Activated naive CD8-positive, alpha-beta T cell treated with anti-CD3 and anti-CD28 coated beads, Interleukin-2, amount 50 U/mL, for 24 hours (primary cell): ENCODE measurements around the gene MAPRE3.

ENCODE experiments used
- ATAC-seq: fragments of 150-1000 bp; cut with Tn5 transposase; one replicate; pipeline ENCODE4 v1.10.0; 2021
- DNase-seq: peaks from one replicate; pipeline ENCODE4 v3.0.0; 2021
- H3K27ac Mint-ChIP-seq: one replicate; pipeline ENCODE4 v1.8.0; 2021; ENCODE audit warnings: mild to moderate bottlenecking, mixed read lengths
- H3K27me3 Mint-ChIP-seq: one replicate; pipeline ENCODE4 v1.8.0; 2021; ENCODE audit warnings: mixed read lengths
- H3K36me3 Mint-ChIP-seq: one replicate; pipeline ENCODE4 v1.8.0; 2021; ENCODE audit warnings: low read depth, mixed read lengths
- H3K4me1 Mint-ChIP-seq: one replicate; pipeline ENCODE4 v1.8.0; 2021; ENCODE audit warnings: mixed read lengths
- H3K4me3 Mint-ChIP-seq: one replicate; pipeline ENCODE4 v1.8.0; 2021; ENCODE audit warnings: mild to moderate bottlenecking, moderate library complexity, mixed read lengths
- H3K9me3 Mint-ChIP-seq: one replicate; pipeline ENCODE4 v1.8.0; 2021; ENCODE audit warnings: mixed read lengths

MAPRE3 gene

DNA sequence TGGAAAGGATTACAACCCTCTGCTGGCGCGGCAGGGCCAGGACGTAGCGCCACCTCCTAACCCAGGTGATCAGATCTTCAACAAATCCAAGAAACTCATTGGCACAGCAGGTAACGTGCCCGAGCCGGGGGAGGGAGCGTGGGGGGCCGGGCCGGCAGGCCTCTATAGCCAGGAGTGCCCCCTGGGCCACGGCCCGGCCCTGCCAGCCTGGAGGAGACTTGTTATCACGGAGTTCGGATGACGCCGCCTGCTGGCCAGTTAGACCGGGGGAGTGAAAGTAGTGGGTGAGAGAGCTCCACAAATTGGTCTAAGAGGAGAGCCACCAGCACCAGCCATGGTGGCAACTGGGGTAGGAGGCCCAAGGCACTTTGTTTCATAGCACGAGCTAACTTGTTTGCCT, 53.8 kb downstream of the MAPRE3 start:
- Mint-ChIP-seq H3K27ac (no peak overlapping the region), H3K4me3 (no peak overlapping the region), H3K9me3 (no peaks in the 10 kb centered on the region), H3K4me1 (no peaks in the 10 kb centered on the region), H3K36me3 (peaks cover 2% of the 10 kb centered on the region), H3K27me3 (no peaks in the 10 kb centered on the region)
- ATAC-seq = no peak
- no peak for DNase-seq

DNA sequence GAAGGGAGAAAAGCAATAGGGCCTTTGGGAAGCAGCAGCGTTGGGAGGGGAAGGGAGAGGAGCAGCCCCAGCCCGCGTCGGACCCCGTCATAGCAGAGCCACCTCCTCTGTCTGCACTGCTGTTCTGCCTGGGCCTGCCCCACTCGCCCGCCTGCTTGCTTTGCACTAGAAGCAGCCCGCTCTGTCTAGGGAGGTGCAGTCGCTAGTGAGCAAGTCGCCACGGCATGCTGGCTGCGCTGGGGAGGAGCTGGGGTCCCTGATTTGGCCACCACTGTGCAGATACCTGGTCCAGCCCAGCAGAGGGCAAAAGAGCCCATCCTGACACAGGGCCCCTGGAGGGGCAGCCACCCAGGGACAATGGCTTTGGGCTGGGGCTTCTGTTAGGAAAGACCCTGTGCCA, 54.4 kb downstream of the MAPRE3 start:
- Mint-ChIP-seq H3K4me1 (no peaks in the 10 kb centered on the region), H3K9me3 (no peaks in the 10 kb centered on the region), H3K27me3 (no peaks in the 10 kb centered on the region), H3K27ac (no peak overlapping the region), H3K4me3 (no peak overlapping the region), H3K36me3 (peaks cover 2% of the 10 kb centered on the region)
- DNase-seq = no peak
- no peak for ATAC-seq

DNA sequence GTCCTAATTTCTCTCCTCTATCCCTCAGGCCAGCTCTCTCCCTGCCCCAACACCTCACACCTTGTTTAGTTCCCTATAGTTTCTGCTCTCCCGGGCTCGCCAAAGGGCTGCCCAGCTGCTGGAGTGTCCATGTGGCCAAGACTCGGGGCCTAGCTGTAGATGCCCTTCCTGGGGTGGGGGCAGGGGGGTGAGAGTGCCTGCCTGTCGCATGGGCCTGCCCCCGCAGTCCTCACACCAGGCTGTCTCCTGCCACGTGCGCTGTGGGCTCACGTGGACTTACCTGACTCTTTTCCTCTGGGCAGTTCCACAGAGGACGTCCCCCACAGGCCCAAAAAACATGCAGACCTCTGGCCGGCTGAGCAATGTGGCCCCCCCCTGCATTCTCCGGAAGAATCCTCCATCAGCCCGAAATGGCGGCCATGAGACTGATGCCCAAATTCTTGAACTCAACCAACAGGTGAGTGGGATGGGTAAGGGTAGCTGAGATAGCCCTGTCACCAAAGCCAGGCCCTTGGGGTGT, 54.9 kb downstream of the MAPRE3 start:
- DNase-seq = no peak
- no peak for ATAC-seq
- Mint-ChIP-seq H3K4me1 (peaks cover 1% of the 10 kb centered on the region), H3K27ac (no peak overlapping the region), H3K36me3 (peaks cover 4% of the 10 kb centered on the region), H3K27me3 (no peaks in the 10 kb centered on the region), H3K9me3 (no peaks in the 10 kb centered on the region), H3K4me3 (no peak overlapping the region)

DNA sequence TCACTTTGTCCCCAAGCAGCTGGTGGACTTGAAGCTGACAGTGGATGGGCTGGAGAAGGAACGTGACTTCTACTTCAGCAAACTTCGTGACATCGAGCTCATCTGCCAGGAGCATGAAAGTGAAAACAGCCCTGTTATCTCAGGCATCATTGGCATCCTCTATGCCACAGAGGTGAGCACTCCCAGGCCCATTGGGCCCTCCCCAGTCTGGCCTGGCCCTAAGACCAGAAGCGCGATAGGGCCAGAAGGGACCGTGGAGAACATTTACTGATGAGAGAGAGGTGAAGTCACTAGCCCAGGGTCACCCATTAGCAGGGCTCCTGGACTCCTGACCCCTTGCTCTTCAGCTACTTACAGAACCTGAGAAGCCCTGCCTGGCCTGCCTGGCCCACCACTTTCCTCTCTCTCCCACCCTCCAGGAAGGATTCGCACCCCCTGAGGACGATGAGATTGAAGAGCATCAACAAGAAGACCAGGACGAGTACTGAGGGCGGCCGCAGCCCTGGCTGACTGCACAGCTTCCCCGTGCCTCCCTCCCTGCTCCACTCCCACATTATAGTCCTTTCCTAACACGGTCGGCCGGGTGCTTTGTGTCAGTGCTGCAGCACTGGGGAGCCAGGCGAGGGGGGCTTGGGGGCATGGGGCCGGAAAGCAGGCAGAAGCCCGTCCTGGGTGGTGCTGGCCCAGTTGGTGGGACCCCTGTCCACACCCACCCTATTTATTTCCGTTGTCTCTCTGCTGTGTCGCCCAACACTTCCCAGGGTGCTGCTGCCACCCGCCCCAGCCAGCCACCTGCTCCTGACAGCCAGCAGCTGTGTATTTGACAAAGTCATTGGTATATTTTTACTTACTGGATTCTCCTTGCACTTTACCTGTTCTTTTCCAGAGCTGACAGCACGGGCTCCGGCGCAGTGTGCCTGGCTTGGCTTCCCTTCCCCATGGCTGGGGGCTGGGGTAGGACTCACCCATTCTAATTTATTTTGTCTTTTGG, 55.7 kb downstream of the MAPRE3 start:
- H3K36me3 Mint-ChIP-seq = peaks cover 8% of the 10 kb centered on the region
- DNase-seq (no peak), ATAC-seq (no peak)
- peaks cover 3% of the 10 kb centered on the region for H3K4me1 Mint-ChIP-seq
- H3K9me3 Mint-ChIP-seq = no peaks in the 10 kb centered on the region
- H3K27ac Mint-ChIP-seq = no peak overlapping the region
- no peaks in the 10 kb centered on the region for H3K27me3 Mint-ChIP-seq
- H3K4me3 Mint-ChIP-seq = no peak overlapping the region

DNA sequence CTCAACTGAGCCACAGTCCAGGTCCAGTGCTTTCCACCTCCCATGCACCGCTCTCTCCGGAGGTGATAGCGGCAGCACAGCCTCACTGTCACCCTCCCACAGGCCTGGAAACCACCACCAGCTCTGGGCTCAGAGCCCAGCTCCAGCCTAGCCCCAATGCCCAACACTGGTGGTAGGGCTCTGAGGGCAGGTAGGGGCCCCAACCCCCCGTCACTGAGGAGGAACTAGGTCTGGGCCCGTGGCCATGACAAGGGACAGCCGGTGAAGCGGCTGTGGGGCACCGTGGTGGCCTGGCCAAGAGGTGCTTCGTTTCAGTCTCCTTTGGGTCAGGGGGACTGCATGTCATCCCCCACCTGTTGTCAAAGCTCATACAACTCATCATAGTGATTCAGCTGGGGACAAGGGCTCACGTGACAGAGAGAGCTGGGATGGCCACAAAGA, 56.8 kb downstream of the MAPRE3 start:
- DNase-seq (no peak), ATAC-seq (no peak)
- Mint-ChIP-seq H3K27ac (no peak overlapping the region), H3K4me1 (peaks cover 9% of the 10 kb centered on the region), H3K9me3 (no peaks in the 10 kb centered on the region), H3K4me3 (no peak overlapping the region), H3K27me3 (no peaks in the 10 kb centered on the region), H3K36me3 (peaks cover 12% of the 10 kb centered on the region)

DNA sequence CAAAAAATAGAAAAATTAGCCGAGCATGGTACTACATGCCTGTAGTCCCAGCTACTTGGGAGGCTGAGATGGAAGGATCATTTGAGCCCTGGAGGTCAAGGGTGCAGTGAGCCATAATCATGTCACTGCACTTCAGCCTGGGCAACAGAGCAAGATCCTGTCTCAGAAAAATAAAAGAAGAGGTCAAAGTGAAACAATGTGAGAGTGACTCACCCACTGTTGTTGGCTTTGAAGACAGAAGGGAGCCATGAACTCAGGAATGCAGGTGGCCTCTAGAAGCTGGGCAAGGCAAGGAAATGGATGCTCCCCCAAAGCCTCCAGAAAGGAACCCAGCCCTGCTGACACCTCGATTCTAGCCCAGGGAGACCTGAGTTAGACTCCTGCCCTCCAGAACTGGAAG, 58.6 kb downstream of the MAPRE3 start:
- Mint-ChIP-seq H3K4me3 (no peak overlapping the region), H3K27me3 (no peaks in the 10 kb centered on the region), H3K9me3 (no peaks in the 10 kb centered on the region), H3K4me1 (peaks cover 19% of the 10 kb centered on the region), H3K36me3 (peaks cover 12% of the 10 kb centered on the region), H3K27ac (no peak overlapping the region)
- ATAC-seq (no peak), DNase-seq (no peak)

DNA sequence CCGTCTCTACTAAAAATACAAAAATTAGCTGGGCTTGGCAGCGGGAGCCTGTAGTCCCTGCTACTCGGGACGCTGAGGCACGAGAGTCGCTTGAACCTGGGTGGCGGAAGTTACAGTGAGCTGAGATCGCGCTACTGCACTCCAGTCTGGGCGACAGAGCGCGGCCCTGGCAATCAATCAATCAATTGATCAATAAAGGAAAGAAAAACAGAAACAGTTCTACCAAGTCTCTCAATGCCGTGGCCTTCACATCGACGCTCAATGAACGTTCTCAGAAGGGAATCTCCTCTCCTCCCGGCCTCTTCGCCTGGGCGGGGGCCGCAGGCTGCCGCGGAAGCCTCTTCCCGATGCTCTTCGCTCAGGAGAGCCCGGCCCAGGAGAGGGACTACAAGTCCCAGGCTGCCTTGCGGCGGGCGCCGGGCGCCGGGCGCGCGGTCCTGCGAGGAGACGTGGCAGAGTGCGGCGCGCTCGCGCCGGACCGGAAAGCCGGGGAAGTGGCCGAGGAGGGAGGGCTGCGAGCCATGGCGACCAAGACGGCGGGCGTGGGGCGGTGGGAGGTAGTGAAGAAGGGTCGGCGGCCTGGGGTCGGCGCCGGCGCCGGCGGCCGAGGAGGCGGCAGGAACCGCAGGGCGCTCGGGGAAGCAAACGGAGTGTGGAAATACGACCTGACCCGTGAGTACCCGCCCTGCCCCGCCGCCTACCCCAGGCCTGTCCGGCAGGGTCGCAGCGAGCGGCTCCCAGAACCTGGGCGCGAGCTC, 62.2 kb downstream of the MAPRE3 start, which contains the start of gene TMEM214:
TSS of gene TMEM214 (plus strand) at position 471 of the 758 bp plus-strand sequence. CDS start at position 522, 51 bp downstream.
- H3K4me1 Mint-ChIP-seq = peaks cover 28% of the 10 kb centered on the region
- no peaks in the 10 kb centered on the region for H3K27me3 Mint-ChIP-seq
- peak within 1 kb of the TSS; percentile 95 for H3K4me3 Mint-ChIP-seq
- peak within 1 kb of the TSS; percentile 91 for H3K27ac Mint-ChIP-seq
- ATAC-seq (peak; percentile 99), DNase-seq (peak; percentile 86)
- peaks cover 35% of the 10 kb centered on the region for H3K36me3 Mint-ChIP-seq
- no peaks in the 10 kb centered on the region for H3K9me3 Mint-ChIP-seq

DNA sequence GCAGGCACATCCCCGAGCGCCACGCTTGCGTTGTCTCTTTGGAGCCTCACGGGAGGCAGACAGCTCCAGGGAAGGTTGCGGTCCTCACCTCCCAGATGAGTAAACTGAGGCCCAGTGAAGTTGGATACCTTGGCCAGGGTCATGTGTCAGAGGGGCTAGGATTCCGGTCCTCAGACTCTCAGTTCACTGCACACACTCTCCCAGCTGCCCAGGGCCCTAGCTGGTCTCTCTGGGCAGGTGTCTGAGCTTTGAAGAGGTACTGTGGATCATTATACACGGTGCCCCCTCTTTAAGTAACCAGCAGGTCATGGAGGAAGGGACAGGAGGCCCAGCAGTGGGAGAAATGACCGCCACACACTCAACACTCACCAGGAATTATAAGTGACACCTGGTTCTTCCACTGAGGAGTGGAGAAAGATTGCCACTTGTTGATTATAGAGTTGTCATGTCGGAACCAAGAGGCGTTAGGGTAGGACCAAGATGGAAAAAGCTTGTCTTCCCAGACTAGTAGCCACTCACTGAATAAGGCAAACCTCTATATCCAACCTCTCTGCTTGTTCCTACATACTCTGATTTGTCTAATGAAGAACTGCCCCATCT, 62.9 kb downstream of the MAPRE3 start:
- H3K4me3 Mint-ChIP-seq = peak overlapping the region; percentile 95
- H3K36me3 Mint-ChIP-seq = peaks cover 39% of the 10 kb centered on the region
- H3K27ac Mint-ChIP-seq = peak overlapping the region; percentile 73
- H3K4me1 Mint-ChIP-seq = peaks cover 28% of the 10 kb centered on the region
- no peak for ATAC-seq
- H3K27me3 Mint-ChIP-seq = no peaks in the 10 kb centered on the region
- no peak for DNase-seq
- H3K9me3 Mint-ChIP-seq = no peaks in the 10 kb centered on the region

DNA sequence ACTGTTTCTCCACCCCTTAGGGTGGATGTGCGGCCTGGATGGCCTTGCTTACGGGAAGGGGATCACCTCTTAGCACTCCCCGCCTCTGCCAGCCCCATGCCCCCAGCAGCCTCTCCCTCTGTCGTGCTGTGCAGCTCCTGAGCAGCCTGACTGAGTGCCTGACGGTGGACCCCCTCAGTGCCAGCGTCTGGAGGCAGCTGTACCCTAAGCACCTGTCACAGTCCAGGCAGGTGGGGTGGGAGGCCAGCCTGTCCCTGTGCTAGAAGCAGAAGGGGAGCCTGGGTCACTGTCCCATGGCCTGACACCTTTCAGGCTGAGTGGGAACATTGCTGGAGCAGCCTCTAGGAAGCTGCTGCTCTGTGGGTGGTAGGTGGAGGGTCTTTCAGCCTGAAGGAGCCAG, 67.6 kb downstream of the MAPRE3 start:
- Mint-ChIP-seq H3K27ac (no peak overlapping the region), H3K27me3 (no peaks in the 10 kb centered on the region), H3K4me3 (no peak overlapping the region), H3K36me3 (peaks cover 48% of the 10 kb centered on the region), H3K4me1 (peaks cover 31% of the 10 kb centered on the region), H3K9me3 (no peaks in the 10 kb centered on the region)
- DNase-seq = no peak
- ATAC-seq = no peak

DNA sequence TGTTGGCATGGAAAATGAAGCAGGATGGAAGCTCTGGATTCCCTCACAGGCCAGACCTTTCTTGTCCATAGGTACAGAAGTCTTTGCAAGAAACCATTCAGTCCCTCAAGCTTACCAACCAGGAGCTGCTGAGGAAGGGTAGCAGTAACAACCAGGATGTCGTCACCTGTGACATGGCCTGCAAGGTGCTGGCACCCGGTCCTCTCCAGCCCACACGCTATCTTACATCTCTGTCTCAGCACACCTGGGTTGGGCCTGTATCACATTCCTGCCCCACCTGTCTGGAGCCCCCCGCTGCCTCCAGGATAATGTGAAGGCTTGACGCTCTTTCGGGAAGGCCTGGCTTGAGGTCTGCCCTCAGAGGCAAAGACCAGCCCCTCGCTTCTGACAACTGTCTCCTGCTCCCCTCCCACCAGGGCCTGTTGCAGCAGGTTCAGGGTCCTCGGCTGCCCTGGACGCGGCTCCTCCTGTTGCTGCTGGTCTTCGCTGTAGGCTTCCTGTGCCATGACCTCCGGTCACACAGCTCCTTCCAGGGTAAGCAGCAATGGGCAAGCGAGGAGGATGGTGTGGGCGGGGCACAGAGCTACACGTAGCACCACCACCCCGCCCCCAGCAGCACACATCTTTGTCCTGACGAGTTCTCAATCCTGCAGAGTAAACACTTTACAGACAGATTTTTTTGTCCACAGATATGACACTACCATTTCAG, 68.3 kb downstream of the MAPRE3 start:
- Mint-ChIP-seq H3K36me3 (peaks cover 48% of the 10 kb centered on the region), H3K4me3 (no peak overlapping the region), H3K27me3 (no peaks in the 10 kb centered on the region), H3K27ac (no peak overlapping the region), H3K4me1 (peaks cover 27% of the 10 kb centered on the region), H3K9me3 (no peaks in the 10 kb centered on the region)
- ATAC-seq = no peak
- no peak for DNase-seq

DNA sequence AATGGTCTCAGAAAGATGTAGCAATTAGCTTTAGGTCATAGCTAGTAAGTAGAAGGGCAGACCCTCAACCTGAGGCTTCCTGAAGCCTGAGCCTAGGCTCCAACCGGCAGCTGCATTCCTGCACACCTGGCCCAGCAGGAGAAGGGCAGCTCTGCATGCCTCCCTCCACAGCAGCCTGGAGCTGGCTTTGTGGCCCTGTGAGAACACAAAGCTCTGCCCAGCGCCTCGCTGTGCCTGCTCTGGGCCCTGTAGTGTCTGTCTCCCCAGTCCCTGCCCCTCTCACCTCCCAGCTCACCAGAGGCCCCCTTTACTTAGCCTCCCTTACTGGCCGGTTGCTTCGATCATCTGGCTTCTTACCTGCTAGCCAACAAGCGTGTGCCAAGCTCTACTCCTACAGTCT, 69.0 kb downstream of the MAPRE3 start:
- Mint-ChIP-seq H3K4me1 (peaks cover 21% of the 10 kb centered on the region), H3K27ac (no peak overlapping the region), H3K4me3 (no peak overlapping the region), H3K36me3 (peaks cover 44% of the 10 kb centered on the region), H3K27me3 (no peaks in the 10 kb centered on the region), H3K9me3 (no peaks in the 10 kb centered on the region)
- ATAC-seq (no peak), DNase-seq (no peak)

DNA sequence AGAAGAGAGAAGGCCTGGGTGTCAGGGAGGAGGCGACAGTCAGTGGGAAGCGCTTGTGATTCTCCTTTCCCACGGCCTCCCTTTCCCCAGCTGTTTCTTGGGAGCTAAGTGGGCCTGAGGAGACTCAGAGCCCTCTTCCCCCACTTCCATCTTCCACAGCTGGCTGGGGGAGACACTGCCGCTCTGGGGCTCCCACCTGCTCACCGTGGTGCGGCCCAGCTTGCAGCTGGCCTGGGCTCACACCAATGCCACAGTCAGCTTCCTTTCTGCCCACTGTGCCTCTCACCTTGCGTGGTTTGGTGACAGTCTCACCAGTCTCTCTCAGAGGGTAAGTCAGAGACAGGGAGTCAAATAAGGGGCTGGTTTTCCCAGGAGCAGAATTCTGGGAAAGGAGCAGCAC, 69.4 kb downstream of the MAPRE3 start:
- Mint-ChIP-seq H3K27me3 (no peaks in the 10 kb centered on the region), H3K27ac (no peak overlapping the region), H3K36me3 (peaks cover 44% of the 10 kb centered on the region), H3K4me3 (no peak overlapping the region), H3K9me3 (no peaks in the 10 kb centered on the region), H3K4me1 (peaks cover 19% of the 10 kb centered on the region)
- ATAC-seq (no peak), DNase-seq (no peak)

DNA sequence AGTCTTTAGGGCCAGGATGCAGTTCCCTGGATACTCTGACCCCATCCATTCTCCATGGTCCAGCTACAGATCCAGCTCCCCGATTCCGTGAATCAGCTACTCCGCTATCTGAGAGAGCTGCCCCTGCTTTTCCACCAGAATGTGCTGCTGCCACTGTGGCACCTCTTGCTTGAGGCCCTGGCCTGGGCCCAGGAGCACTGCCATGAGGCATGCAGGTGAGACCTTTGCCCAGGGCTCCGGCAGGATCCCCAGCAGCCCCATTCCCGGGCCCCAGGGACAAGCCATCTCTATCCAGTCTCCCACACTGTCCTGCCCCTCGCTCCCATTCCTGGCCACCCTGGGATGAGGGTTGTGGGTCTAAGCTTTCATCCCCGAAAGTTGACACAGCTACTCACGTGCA, 69.8 kb downstream of the MAPRE3 start:
- no peak overlapping the region for H3K4me3 Mint-ChIP-seq
- ATAC-seq = no peak
- no peak overlapping the region for H3K27ac Mint-ChIP-seq
- peaks cover 15% of the 10 kb centered on the region for H3K4me1 Mint-ChIP-seq
- H3K36me3 Mint-ChIP-seq = peaks cover 39% of the 10 kb centered on the region
- no peaks in the 10 kb centered on the region for H3K9me3 Mint-ChIP-seq
- no peaks in the 10 kb centered on the region for H3K27me3 Mint-ChIP-seq
- DNase-seq = no peak

DNA sequence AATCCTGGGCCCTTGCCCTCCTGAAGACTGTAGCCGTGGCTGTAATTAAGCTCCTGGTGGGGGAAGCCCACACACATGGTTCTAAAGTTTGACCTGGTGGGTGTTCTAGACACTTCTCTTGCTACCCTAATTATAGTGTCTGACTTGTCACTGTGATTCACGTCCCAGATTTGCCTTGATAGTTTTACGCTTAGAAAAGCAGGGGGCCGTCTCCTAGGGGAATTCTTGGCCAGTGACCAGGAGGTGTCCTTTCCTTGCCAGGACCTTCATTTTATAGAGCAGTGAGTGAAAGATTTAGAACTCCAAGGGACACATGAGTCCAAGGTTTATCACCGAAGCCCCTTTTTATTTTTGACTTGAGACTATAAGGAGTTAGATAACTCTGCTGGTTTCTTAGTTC, 71.3 kb downstream of the MAPRE3 start:
- Mint-ChIP-seq H3K4me3 (no peak overlapping the region), H3K27ac (peak overlapping the region; percentile 76), H3K4me1 (peaks cover 15% of the 10 kb centered on the region), H3K9me3 (no peaks in the 10 kb centered on the region), H3K27me3 (no peaks in the 10 kb centered on the region), H3K36me3 (peaks cover 31% of the 10 kb centered on the region)
- DNase-seq (no peak), ATAC-seq (no peak)
